COR-L47 (cell line): ENCODE results near the gene STXBP6.
"Not testable (repeated sequence)": the region's sequence is repeated elsewhere in the genome, so short reads cannot be mapped to it uniquely, and the experiment has no call there.

Experiments
- DNase-seq: peaks from one replicate; lab custom pipeline; 2025; lab: John Stamatoyannopoulos, UW

The STXBP6 gene

GRCh38 chr14:24857277-24857676, 192.7 kb downstream of the STXBP6 start:
- peak; percentile 70 for DNase-seq

- no peak for DNase-seq
These were observed 196.5 kb downstream of the STXBP6 start for GRCh38 chr14:24853446-24853845.

DNA sequence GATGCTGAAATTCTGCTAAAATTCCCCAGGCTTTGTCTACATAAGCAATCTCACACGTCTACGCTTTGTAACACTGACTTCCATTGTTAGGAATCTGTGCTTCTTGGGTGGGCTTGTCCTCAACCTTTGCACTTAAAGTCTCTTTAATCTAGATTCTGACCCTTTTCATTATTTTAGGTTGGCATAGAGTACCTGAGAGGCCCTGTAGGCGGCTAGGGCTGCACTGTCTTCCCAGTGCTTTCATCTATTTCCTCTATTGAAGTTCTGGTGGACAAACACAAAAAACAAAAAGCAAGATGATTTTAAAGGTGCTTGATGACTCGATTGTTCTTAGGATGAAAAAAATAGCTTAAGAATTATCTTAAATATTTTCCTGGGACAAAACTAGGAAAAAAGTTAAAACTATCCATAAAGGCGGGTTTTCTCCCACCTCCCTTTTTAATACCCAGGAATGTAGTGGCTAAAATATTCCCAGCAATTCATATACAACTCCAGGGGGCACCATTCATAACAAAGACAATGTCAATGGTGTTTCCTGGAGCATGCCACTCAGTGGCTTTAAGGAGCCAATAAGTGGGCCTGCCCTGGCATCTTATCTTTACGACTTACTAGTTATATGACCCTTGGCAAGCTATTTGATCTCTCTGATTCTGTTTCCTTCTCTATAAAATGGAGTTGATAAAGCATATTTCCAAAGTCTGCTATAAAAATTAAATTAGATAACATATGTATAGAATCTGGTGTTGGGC, 197.5 kb downstream of the STXBP6 start:
- no peak for DNase-seq

DNA sequence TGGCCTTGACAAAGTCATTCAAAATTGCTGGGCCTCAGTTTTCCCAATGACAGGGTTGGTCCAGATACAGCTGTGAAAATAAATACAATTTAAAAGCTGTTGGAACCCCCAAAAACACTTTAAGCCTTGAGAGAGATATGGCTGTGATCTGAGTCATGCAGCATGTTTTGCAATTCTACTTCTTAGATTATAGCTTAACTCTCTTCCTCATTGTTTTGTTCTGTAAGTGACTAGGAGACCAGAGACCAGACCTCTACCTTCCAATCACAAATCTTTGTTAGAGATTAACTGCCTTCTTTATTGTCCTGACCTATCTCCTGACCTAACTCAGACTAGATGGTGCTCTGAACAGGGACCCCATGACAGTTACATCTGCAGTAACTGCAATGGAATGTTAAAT, 198.1 kb downstream of the STXBP6 start:
- no peak for DNase-seq

DNA sequence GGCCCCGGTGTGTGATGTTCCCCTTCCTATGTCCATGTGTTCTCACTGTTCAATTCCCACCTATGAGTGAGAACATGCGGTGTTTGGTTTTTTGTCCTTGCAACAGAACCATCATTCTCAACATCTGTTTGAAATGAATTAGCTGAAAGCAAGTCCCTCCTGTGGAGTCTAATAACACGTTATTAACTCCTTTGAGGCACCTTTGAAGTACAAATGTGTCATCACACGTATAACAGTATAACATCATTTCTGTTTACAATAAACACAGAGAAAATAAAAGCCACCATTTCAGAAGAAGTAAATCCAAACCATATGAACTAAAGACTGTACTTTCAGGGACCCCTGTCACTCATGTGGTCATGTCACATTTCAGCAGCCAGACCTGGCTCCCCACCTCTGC, 198.5 kb downstream of the STXBP6 start:
- peak; percentile 58 for DNase-seq

DNA sequence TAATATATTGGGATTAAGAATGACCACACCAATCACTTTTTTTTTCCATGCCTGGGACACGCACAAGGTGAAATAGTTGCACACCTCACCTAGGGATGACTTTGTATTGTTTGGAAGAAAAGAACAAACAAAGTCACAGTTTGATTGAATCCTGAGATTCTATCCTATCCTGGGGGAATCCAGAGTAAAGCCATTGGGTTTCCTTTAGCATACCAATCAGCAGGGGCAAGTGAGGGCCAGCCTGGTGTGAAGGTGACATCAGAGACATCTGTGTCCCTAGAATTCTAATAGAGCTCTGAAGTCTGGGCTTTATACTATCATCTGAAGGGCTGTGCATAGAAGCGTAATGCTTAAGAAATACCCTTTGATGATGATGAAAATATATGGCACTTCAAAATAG, 199.9 kb downstream of the STXBP6 start:
- DNase-seq = no peak

DNA sequence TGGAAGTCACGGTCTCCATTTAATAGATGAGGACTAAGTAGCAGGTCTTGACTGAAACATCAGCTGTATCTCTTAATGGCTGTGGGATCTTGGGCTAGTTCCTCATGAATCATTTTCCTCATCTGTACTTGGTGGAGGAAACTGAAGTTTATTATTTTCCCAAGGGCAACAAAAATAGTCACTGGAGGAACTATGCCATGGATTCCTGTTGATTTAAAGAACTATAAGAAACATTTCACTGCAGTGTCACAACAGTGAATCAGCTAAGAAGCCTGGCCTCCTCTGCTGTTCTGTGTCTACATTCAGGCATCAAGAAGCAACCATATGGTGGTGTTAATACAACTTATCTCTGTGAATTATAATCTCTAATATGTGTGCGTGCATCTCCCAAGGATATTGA, 200.5 kb downstream of the STXBP6 start:
- DNase-seq = no peak

DNA sequence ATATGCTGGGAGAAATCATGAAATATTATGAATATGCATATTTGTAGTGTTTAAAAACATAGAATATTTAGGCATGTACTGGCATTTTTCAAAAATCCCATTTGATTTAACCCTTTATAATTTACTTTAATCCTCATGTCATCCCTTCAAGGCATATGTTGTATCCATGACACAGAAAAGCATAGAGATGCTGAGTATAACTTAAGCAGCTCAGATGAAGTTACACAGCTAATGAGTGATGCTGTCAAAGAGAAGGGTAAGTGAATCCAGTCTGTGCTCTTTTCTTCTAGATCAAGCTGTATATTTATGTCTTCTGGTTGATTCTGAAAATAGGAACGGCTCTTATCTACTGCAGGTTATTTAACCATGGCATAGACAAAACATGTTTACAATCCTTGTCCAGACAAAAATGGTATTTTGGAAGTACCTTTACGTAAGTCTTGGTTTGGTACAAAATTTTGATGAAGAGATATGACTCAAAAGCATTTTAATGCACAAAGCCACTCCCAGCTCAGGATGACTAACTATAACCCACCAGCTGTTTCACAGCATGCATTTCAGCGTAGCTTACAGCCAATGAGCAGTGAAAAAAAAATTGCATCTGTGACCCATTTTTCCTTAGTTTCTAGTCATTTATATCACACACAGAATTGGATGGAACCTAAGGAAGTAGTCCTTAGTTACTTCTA, 201.7 kb downstream of the STXBP6 start:
- DNase-seq = no peak

DNA sequence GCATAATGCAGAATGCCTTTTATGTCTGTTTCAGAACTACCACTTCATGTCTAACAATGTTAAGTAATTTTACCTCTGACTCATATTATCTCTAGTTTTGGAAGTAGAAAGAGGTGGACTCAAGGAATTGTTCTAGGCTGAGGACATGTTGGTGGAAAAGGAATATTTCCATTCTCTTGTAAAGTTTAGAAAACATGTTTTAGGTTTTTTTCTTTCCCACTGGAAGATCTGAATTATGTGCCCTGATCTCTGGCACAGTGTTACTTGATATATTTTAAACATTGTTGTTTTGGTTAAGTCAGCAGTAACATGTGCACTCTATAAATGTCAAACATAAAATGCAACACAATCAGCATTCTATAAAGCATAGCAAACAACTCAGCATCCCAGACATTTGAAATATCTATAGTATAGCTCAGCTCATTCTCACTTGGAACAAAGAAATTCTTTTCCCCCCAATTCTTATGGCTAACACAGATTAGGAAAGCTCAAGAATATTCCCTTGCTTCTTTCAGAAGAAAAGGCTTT, 202.3 kb downstream of the STXBP6 start:
- DNase-seq = no peak

DNA sequence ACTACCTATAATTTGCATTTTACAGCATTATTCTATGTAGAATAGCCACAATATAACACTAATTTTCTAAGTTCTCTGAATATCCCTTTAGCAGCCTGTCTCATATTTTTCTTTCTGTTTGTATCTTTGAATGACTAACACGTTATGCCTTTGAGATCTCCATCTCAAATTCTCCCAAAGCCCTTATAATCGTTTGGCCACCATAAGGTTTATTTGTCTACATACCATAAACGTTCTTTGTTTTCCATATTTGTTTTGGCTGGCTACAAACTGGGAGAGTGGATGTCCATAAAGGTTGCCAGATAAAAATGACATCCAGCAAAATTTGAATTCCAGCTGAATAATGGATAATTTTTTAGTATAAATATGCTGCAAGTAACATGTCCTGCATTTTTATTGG, 203.7 kb downstream of the STXBP6 start:
- DNase-seq = no peak

DNA sequence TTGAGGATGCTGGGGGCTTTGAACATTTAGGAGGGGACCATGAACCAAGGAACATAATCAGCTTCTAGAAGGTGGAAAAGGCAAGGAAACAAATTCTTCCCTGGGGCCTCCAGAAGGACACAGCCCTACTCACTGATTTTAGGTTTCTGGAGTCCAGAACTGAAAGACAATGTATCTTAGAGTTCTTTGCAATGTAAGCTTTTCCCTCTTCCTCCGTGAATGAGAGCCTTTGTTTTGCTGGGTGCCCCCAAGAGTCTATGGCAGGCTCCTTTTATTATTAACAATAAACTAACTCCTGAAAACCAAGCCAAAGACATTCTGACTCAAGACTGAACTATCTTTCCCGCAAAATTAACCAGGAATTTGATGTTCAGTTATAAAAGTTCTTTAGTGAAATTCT, 204.1 kb downstream of the STXBP6 start:
- DNase-seq = no peak

- no peak for DNase-seq
These were observed 205.9 kb downstream of the STXBP6 start for GRCh38 chr14:24844011-24844410.

GRCh38 chr14:24843494-24843893, 206.5 kb downstream of the STXBP6 start:
- no peak for DNase-seq

DNA sequence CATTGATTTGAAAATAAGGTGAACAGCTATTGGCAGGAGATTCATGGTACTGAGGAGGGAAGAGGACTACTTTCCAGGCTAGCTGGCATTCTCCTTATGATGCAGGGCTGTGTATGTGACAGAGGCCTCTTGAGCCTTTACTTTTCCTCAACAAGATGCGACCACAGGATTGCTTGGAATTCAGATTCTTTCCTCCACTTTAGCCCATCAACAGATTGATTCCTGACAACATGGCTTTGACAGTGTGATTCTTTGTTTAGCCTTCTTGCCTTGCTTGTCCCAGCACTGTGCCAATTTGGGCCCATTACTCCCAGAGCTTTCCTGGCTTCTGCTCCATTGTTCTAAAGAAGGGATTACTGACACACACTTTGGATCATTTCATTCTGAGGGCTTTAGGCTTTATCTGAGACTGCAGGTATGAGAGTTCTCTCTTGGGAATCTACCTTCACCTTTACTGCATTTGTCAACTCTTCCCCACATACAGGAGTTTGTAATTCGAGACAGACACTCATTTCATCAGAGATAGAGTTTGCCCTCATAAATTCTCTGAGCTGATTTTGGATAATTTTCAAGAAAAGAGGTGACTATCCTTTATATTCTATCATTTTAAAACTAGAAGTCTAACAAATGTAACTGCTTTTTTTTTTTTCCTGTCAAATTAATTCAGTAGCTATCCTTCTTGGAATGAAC, 209.6 kb downstream of the STXBP6 start:
- no peak for DNase-seq

DNA sequence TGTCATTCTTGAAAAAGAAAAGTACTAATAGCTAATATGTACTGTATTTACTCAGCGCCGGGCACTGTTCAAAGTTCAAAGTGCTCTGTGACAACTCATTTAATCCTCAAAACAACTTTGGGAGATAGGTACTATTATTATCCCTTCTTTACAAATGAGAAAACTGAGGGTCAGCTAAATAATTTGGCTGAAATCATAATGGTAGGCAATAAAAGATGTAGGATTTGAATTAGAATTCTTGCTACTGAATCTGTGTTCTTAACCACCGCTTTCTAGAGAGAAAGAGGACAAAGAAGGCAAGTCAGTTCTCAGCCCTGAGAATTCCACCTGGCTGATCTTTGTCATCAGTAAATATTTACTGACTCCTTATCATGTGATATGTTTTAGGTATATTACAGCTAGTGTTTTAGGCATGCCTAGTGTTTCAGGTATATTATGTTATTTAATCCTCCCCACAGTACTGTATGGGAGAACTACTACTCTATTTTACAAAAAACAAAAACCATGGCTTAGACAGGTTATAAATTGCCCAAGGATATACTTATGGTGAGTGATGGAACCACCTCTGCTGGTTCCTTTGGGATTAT, 210.2 kb downstream of the STXBP6 start:
- no peak for DNase-seq

DNA sequence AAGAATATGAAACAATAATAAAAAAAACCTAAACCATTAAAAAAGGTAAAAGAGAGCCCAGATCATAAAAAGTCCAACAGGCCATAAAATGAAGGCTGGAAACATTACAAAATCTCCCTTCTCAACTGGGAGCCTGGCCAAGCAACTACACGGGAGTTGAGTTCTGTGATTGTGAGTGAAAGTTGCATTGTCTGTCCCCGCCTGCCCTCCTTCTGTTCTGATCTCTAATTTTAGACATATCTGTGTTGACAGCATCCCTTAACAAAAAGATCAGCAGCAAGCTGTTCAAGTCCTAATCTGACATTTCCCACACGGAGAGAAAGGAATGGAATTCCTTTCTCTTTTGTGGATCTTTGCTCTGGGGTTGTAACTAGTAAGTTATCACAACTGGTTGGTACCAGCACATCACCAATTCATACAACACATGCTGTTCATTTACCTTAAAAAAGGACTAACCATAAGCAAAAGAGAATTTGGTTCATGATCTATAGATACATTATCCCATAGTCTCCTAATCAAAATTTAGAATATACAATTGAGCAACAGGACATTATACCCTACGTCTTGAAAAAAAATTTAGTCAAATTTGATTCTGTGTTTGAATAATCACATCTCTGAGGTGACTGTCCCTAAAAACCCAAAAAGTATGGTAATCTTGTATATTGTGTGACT, 210.9 kb downstream of the STXBP6 start:
- no peak for DNase-seq

GRCh38 chr14:24837280-24838046, 212.5 kb downstream of the STXBP6 start:
- DNase-seq = no peak

DNA sequence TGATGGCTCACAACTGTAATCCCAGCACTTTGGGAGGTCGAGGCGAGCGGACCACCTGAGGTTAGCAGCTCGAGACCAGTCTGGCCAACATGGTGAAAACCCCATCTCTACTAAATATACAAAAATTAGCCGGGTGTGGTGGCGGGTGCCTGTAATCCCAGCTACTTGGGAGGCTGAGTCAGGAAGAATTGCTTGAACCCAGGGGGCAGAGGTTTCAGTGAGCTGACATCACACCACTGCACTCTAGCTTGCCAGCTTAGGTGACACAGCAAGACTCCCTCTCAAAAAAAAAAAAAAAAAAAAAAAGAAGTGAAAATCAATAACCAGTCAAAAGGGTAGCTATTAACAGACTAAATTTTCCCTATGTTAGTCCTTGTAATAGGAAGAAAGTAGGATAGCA, 213.6 kb downstream of the STXBP6 start:
- not testable (repeated sequence) for DNase-seq

DNA sequence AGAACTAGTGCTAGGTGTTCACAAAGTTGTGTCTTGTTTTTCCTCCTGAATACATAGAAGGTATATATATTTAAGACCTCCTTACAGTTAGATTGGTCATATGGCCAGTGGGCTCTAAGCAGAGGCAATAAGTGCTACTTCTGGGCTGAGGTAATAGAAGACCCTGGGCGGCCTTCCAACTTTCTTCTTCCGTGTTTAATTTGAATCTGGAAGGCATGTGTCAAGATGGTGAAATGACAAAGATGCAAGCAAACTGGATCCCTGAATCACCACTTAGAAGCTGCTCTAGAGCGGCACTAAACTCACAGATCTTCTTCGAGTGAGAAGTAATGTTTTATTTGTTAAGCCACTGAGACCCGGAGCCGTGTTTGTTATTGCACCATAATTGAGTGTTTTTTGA, 215.0 kb downstream of the STXBP6 start:
- DNase-seq = no peak

DNA sequence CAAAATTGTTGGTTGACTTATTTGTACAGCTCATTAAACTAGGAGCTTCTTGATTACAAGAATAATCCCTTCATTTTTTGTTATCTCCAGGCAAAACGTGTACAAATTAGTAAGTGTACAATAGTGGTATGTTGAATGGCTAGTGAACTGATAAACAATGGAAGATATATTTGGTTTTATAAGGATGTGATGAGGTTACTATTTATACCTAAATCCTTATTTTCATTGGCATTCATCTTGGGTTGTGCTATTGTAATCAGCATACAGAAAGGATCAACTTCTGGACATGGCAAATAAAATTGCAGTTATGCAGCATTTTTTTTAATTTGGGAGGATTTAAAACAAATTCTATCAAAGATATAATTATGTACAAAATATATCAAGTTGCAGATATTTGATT, 216.6 kb downstream of the STXBP6 start:
- no peak for DNase-seq

- DNase-seq = no peak
These were observed 218.3 kb downstream of the STXBP6 start for GRCh38 chr14:24831677-24832076.
